ENCODE measurements around the gene PPARD.

- TF ChIP-seq, protein P1, sequence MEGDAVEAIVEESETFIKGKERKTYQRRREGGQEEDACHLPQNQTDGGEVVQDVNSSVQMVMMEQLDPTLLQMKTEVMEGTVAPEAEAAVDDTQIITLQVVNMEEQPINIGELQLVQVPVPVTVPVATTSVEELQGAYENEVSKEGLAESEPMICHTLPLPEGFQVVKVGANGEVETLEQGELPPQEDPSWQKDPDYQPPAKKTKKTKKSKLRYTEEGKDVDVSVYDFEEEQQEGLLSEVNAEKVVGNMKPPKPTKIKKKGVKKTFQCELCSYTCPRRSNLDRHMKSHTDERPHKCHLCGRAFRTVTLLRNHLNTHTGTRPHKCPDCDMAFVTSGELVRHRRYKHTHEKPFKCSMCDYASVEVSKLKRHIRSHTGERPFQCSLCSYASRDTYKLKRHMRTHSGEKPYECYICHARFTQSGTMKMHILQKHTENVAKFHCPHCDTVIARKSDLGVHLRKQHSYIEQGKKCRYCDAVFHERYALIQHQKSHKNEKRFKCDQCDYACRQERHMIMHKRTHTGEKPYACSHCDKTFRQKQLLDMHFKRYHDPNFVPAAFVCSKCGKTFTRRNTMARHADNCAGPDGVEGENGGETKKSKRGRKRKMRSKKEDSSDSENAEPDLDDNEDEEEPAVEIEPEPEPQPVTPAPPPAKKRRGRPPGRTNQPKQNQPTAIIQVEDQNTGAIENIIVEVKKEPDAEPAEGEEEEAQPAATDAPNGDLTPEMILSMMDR (IDR thresholded peaks at IDR 0.05): no peak
- TF ChIP-seq POLR2A (IDR thresholded peaks at IDR 0.05): no peak
Measured at GRCh38 chr6:35293681-35294080, 48.7 kb upstream of the PPARD start.
